ENCODE results near the gene MCOLN1. TPM values are rescaled to one million over a fixed set of nuclear protein-coding genes. Genes with fewer than 3 reads are reported as not detected.

Gene MCOLN1
- total and polyA plus RNA-seq, 2 of the 4 experiments (the other 2 are of a cell fraction) = 3.4 to 19.6 TPM

DNA sequence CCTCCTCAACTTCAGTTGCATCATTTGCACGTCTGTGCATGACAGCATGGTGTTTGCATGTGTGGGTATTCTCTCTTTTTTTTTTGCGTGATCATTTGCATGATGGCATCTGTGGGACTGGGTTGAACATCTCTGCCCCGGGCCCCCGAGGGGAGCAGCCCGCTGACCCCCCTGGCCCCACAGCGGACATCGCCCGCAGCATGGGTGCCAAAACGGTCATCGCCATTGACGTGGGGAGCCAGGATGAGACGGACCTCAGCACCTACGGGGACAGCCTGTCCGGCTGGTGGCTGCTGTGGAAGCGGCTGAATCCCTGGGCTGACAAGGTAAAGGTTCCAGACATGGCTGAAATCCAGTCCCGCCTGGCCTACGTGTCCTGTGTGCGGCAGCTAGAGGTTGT lies 36.2 kb downstream of the MCOLN1 start:
- no TSS peak for BruUV-seq (replicated peaks)
- intact Hi-C loops (cut with micrococcal nuclease) (no loop called here), dilution Hi-C loops (cut with HindIII; ENCODE audit: low sequenced_read_pairs, unreplicated experiment) (no loop called here), in situ Hi-C loops (cut with MboI; ENCODE audit: low sequenced_read_pairs) (no loop called here)
- Histone ChIP-seq H2AK9ac (replicated peaks; ENCODE audit: low read depth, low read length, poor library complexity) (no peak overlapping the region), H3K9me3 (ENCODE audit: control insufficient read depth, insufficient read depth, low read length) (no peaks in the 10 kb centered on the region), H3K23ac (ENCODE audit: low read depth, low read length) (no peak overlapping the region), H3K14ac (replicated peaks; ENCODE audit: low read depth, low read length) (no peak overlapping the region), H3K9ac (ENCODE audit: low read depth, low read length) (no peak overlapping the region), H2BK15ac (ENCODE audit: low read depth, low read length) (no peak overlapping the region), H3K9me1 (ENCODE audit: insufficient read depth, low read length) (0 out of 2 replicates have a peak, but pooled peaks cover 3% of the 10 kb centered on the region), H3K4ac (ENCODE audit: low read depth, low read length) (no peak overlapping the region), H2BK5ac (ENCODE audit: low read depth, low read length, poor library complexity, severe bottlenecking) (no peak overlapping the region), H2BK120ac (ENCODE audit: low read depth, low read length) (no peak overlapping the region), H2BK20ac (ENCODE audit: low read depth, low read length) (no peak overlapping the region), H4K5ac (ENCODE audit: low read depth, low read length) (no peak overlapping the region), H3K4me1 (ENCODE audit: control insufficient read depth, insufficient read depth, low read length) (no peaks in the 10 kb centered on the region), H4K20me1 (ENCODE audit: insufficient read depth, low read length) (no peaks in the 10 kb centered on the region), H4K91ac (ENCODE audit: insufficient read depth, low read depth, low read length) (no peak overlapping the region), H3K36me3 (ENCODE audit: control insufficient read depth, insufficient read depth, low read length) (peaks cover 61% of the 10 kb centered on the region), H2AFZ (replicated peaks; ENCODE audit: low read length, poor library complexity) (no peak overlapping the region), H3K18ac (ENCODE audit: low read depth, low read length) (no peak overlapping the region), H3K79me1 (ENCODE audit: low read depth in 1 of 2, low read length in 2 of 2) (no peaks in the 10 kb centered on the region), H2AK5ac (ENCODE audit: low read depth, low read length) (no peak overlapping the region), H3K27me3 (ENCODE audit: control insufficient read depth, insufficient read depth, low read length) (no peaks in the 10 kb centered on the region), H3K4me3 (ENCODE audit: insufficient read depth, low read depth, low read length) (no peak overlapping the region), H3K27ac (ENCODE audit: insufficient read depth, low read length) (no peak overlapping the region), H3K4me2 (ENCODE audit: low read depth, low read length) (no peak overlapping the region), H4K8ac (ENCODE audit: low read depth in 2 of 2, low read length in 2 of 2) (no peak overlapping the region), H3K56ac (ENCODE audit: extremely low read depth, insufficient read depth, low read length) (no peak overlapping the region)
- ChIA-PET POLR2A (ENCODE audit: unreplicated experiment) (no interaction called here), CTCF (interaction anchor here (1.3 kb wide), 1 partner anchor 14 kb away, joined by 3 read pairs; no protein-coding TSS in a partner anchor)
- TF ChIP-seq MXI1 (IDR thresholded peaks at IDR 0.05; ENCODE audit: borderline replicate concordance, low read depth, low read length) (no peak), POLR2A (IDR thresholded peaks at IDR 0.05; ENCODE audit: low read depth, low read length) (no peak), MAFK (IDR thresholded peaks at IDR 0.05; ENCODE audit: low read depth, low read length) (no peak)
- DNase-seq (no peak), ATAC-seq (ENCODE audit: low read depth) (no peak)
- 90% methylated on average over 11 of the region's 18 CpGs; no CpG with 5 or more reads in 1 of the 2 experiments for WGBS, 2 experiments (ENCODE audit: extremely low coverage in 2 of 2, insufficient read length in 1 of 2)

All from IMR-90 (cell line).